ENCODE measurements around the gene DPEP1. TPM values are rescaled to one million over a fixed set of nuclear protein-coding genes. Genes with fewer than 3 reads are reported as not detected.
"Not testable (repeated sequence)": the region's sequence is repeated elsewhere in the genome, so short reads cannot be mapped to it uniquely, and the experiment has no call there.

Gene DPEP1
- total RNA-seq, 1 experiment from 2014 or later, result 1.7 TPM

GRCh38 chr16:89656435-89657121 lies 43.1 kb downstream of the DPEP1 start:
- Histone ChIP-seq H3K4me3 (peak overlapping the region; percentile 93), H3K4me1 (peaks cover 4% of the 10 kb centered on the region; the same call in 1 of the 2 replicates), H3K36me3 (peaks cover 13% of the 10 kb centered on the region), H3K27me3 (no peaks in the 10 kb centered on the region), H3K27ac (no peak overlapping the region), H3K9me3 (replicated peaks) (no peaks in the 10 kb centered on the region)
- no peak for DNase-seq

- Histone ChIP-seq H3K36me3 (peaks cover 21% of the 10 kb centered on the region), H3K27me3 (no peaks in the 10 kb centered on the region), H3K9me3 (replicated peaks) (no peaks in the 10 kb centered on the region), H3K4me3 (peak within 1 kb of the TSS; percentile 93), H3K4me1 (peaks cover 4% of the 10 kb centered on the region; the same call in 1 of the 2 replicates), H3K27ac (peak within 1 kb of the TSS; percentile 48)
- DNase-seq, result peak; percentile 93 to 94
Observed at GRCh38 chr16:89657442-89658220, 44.2 kb downstream of the DPEP1 start, which contains the start of the genes CHMP1A and SPATA33. CHMP1A (minus strand) TSS chr16:89657708; CDS start chr16:89657588, 120 bp downstream. SPATA33 (plus strand) TSS chr16:89657836; CDS start chr16:89657912, 76 bp downstream.

GRCh38 chr16:89658221-89658879 lies 44.9 kb downstream of the DPEP1 start:
- peak; percentile 49 to 55 for DNase-seq
- H3K27ac ChIP-seq, result peak overlapping the region; percentile 48
- no peaks in the 10 kb centered on the region for H3K27me3 ChIP-seq
- no peaks in the 10 kb centered on the region for H3K9me3 ChIP-seq (replicated peaks)
- peak overlapping the region; percentile 93 for H3K4me3 ChIP-seq
- H3K36me3 ChIP-seq, result peaks cover 27% of the 10 kb centered on the region
- H3K4me1 ChIP-seq, result peaks cover 4% of the 10 kb centered on the region; the same call in 1 of the 2 replicates

GRCh38 chr16:89660146-89660545 lies 46.7 kb downstream of the DPEP1 start:
- H3K9me3 ChIP-seq (replicated peaks), result no peaks in the 10 kb centered on the region
- no peak for DNase-seq
- H3K27ac ChIP-seq, result no peak overlapping the region
- H3K27me3 ChIP-seq, result no peaks in the 10 kb centered on the region
- H3K4me1 ChIP-seq, result peaks cover 4% of the 10 kb centered on the region; the same call in 1 of the 2 replicates
- peaks cover 42% of the 10 kb centered on the region for H3K36me3 ChIP-seq
- H3K4me3 ChIP-seq, result no peak overlapping the region

- H3K4me3 ChIP-seq, result no peak overlapping the region
- peaks cover 4% of the 10 kb centered on the region; the same call in 1 of the 2 replicates for H3K4me1 ChIP-seq
- no peaks in the 10 kb centered on the region for H3K9me3 ChIP-seq (replicated peaks)
- no peak for DNase-seq
- peaks cover 46% of the 10 kb centered on the region for H3K36me3 ChIP-seq
- H3K27ac ChIP-seq, result no peak overlapping the region
- no peaks in the 10 kb centered on the region for H3K27me3 ChIP-seq
Observed at GRCh38 chr16:89661215-89661614, 47.8 kb downstream of the DPEP1 start.

- H3K36me3 ChIP-seq, result peaks cover 46% of the 10 kb centered on the region
- DNase-seq; H3K9me3 ChIP-seq (replicated peaks); H3K27me3 ChIP-seq; H3K4me1 ChIP-seq; H3K27ac ChIP-seq; H3K4me3 ChIP-seq: not testable (repeated sequence)
Observed at GRCh38 chr16:89664238-89664637, 50.8 kb downstream of the DPEP1 start.

GRCh38 chr16:89667000-89667399 lies 53.6 kb downstream of the DPEP1 start:
- peaks cover 28% of the 10 kb centered on the region for H3K36me3 ChIP-seq
- H3K4me3 ChIP-seq; H3K27me3 ChIP-seq; H3K27ac ChIP-seq; H3K4me1 ChIP-seq; H3K9me3 ChIP-seq (replicated peaks): not testable (repeated sequence)
- DNase-seq, result peak; percentile 36 to 45

- no peaks in the 10 kb centered on the region for H3K27me3 ChIP-seq
- no peak overlapping the region for H3K27ac ChIP-seq
- H3K9me3 ChIP-seq (replicated peaks), result no peaks in the 10 kb centered on the region
- peaks cover 24% of the 10 kb centered on the region for H3K36me3 ChIP-seq
- no peaks in the 10 kb centered on the region for H3K4me1 ChIP-seq
- DNase-seq, result no peak
- H3K4me3 ChIP-seq, result no peak overlapping the region
Observed at GRCh38 chr16:89667633-89668032, 54.2 kb downstream of the DPEP1 start.

GRCh38 chr16:89668790-89669158 lies 55.3 kb downstream of the DPEP1 start:
- Histone ChIP-seq H3K27ac (no peak overlapping the region), H3K4me3 (no peak overlapping the region), H3K4me1 (no peaks in the 10 kb centered on the region), H3K27me3 (no peaks in the 10 kb centered on the region), H3K36me3 (peaks cover 14% of the 10 kb centered on the region), H3K9me3 (replicated peaks) (no peaks in the 10 kb centered on the region)
- DNase-seq, result no peak

- Histone ChIP-seq H3K36me3 (0 out of 2 replicates have a peak, but pooled peaks cover 7% of the 10 kb centered on the region), H3K4me1 (no peaks in the 10 kb centered on the region), H3K9me3 (replicated peaks) (no peaks in the 10 kb centered on the region), H3K27ac (no peak overlapping the region), H3K4me3 (no peak overlapping the region), H3K27me3 (no peaks in the 10 kb centered on the region)
- no peak for DNase-seq
Observed at GRCh38 chr16:89669755-89670154, 56.3 kb downstream of the DPEP1 start.

- no peak for DNase-seq
- H3K27me3 ChIP-seq, result no peaks in the 10 kb centered on the region
- no peaks in the 10 kb centered on the region for H3K36me3 ChIP-seq
- H3K27ac ChIP-seq, result no peak overlapping the region
- H3K4me3 ChIP-seq, result no peak overlapping the region
- H3K4me1 ChIP-seq, result no peaks in the 10 kb centered on the region
- H3K9me3 ChIP-seq (replicated peaks), result no peaks in the 10 kb centered on the region
Observed at GRCh38 chr16:89670496-89671431, 57.3 kb downstream of the DPEP1 start.

GRCh38 chr16:89671565-89671964 lies 58.1 kb downstream of the DPEP1 start:
- H3K36me3 ChIP-seq; DNase-seq; H3K4me1 ChIP-seq; H3K9me3 ChIP-seq (replicated peaks); H3K27me3 ChIP-seq; H3K27ac ChIP-seq; H3K4me3 ChIP-seq: not testable (repeated sequence)

GRCh38 chr16:89672177-89672941 lies 58.9 kb downstream of the DPEP1 start:
- Histone ChIP-seq H3K4me1 (no peaks in the 10 kb centered on the region), H3K4me3 (no peak overlapping the region), H3K27me3 (no peaks in the 10 kb centered on the region), H3K9me3 (replicated peaks) (0 out of 2 replicates have a peak, but pooled peaks cover 5% of the 10 kb centered on the region), H3K27ac (no peak overlapping the region), H3K36me3 (no peaks in the 10 kb centered on the region)
- no peak for DNase-seq
